ENCODE data around the gene ISG20L2.

The ISG20L2 gene

GRCh38 chr1:156689953-156690674, 38.5 kb downstream of the ISG20L2 start:
- no peak for DNase-seq (ENCODE audit: low read depth)

- peak; percentile 66 for DNase-seq (ENCODE audit: low read depth)
Measured at GRCh38 chr1:156689035-156689952, 39.3 kb downstream of the ISG20L2 start.

GRCh38 chr1:156684227-156684782, 44.3 kb downstream of the ISG20L2 start:
- no peak for DNase-seq (ENCODE audit: low read depth)

DNA sequence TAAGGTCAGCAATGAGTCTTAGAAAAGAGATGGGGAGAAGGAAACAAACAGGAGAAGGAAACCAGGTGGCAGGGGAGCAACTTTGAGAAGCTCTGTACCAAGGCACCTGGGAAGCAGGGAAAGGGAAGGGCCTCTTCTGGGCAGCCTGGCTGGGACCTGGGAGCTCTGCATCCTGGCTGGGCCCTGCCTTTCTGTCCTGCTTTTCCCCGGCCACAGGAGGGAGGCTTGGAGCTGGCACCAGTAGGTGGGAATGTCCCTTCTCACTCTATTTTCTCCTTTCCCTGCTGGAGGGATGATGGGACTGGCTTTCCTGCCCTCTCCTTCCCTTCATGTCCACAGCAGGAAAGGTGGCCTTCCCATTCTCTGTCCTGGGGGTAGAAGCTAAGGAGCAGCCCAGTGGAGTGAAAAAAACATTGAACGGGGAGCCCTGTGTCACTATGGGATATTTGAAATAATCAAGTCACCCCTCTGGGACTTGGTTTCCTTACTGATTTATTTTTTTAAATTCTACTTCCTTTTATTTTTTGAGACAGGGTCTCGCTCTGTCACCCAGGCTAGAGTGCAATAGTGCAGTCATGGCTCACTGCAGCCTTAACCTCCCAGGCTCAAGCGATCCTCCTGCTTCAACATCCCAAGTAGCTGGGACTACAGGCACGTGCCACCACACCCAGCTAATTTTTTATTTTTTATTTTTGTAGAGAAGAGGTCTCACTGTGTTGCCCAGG, 46.2 kb downstream of the ISG20L2 start:
- DNase-seq (ENCODE audit: low read depth): no peak

DNA sequence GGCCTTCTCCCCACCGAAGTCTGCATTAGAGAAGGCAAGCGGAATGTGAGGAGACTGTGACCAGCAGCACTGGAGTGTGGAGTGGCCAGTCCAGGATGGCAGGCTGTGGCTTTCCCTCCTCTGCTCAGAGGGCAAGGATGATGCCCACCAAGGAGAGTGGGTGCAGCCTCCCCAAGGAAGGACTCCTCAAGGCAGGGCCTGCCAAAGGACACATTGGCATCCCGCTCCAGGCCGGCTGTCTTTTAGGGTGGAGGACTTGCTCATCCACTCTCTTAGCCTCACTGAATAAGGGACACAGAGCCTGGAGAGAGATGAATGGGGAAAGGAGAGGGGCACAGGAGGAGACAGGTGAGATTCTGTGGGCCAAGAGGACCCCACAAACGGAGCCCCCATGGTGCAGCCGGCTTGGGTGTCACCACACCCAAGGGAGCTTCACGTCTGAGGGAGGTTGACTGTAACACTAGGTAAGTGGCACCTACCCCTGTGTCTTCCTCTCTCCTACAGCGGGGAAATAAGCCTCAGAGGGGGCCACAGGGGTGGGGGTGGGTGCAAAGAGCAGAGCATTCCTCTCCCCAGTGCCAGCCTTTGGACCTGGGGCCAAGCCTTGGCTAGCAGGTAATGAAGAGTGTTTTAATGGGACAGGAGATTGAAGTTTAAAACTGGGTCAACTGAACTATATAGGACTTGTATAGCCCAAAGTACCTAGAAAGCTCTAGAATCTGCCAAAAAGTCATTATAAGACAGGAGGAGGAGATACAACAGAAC, 47.2 kb downstream of the ISG20L2 start:
- no peak for DNase-seq (ENCODE audit: low read depth)

GRCh38 chr1:156680056-156680455, 48.5 kb downstream of the ISG20L2 start:
- DNase-seq (ENCODE audit: low read depth): no peak

DNA sequence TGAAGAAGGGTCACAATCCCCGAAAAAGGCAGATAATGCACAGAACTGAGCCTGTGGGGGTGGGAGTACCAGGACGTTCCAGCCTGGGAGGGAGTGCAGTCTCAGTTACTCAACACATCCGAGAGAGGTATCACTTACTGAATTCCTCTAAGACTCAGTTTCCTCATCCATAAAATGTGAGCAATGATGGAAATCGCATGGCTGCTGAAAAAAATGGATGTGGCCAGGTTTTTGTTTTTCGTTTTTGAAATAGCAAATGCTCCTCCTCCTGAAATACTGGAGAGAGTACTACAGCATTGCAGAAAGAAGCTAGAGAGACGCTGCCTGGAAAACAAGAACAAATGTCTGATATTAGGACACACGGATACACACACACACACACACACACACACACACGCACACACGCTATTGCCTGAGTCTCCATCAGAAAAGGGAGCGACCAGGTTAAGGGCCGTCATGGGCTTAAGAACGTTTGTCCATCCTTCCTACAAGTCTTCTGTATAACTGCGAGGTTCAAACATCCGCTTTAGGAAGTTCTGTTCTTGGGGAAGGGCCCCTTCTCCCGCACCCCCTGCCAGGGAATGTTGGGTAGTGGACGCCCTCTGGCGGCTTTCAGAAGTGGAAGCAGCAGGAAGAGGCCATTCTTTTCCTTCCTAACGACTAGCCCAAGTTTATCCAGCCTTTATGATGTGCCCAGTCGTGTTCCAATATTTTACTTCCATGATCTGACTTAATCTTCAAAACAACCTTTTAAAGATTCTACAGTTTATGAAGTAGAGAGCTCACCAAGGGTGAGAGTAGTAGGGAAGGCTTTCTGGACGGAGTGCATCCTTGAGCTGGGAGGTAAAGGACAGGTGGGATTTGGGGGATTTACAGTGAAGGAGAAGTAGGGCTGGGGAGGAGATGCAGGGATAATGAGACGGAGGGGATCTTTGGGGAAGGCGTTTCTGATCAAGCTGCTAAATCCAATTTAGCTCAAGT, 50.7 kb downstream of the ISG20L2 start:
- no peak for DNase-seq (ENCODE audit: low read depth)

DNA sequence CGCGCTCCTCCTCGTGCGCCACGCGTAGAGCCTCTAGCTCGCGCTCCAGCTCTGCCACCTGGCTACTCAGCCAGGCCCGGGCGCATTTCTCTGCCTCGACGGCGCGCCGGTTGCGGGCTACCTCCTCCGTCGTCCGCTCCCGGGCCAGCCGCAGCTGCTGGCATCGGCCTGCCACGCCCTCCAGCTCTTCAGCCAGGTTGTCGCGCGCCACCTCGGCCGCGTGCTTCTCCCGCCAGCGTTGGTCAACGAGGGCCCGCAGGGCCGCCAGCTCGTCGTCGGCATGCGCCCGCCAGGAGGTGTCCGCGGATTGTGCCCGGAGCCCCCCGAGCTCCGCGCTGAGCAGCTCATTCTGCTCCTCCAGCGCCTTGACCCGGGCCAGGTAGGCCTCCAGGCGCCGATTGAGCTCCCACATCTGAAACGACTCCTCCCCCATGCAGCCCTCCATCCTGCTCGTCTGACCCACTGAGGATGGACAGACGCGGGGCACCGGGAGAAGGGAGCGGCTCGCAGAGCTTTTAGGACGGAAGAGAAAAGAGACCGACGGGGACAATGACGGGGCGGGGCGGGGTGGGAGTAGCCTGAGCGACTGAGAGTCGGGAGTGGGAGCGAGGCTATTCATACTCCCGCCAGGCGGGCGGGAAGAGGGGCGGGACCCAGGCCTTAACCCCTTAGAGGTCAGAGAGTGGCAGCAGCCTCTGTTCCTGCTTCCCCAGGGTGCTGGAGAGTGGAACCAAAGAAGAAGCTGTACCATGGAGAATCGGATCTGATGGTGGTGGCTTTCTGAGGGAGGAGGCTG, 51.5 kb downstream of the ISG20L2 start, which contains the start of gene NES:
TSS of gene NES (minus strand) at position 588 of the 796 bp plus-strand sequence. CDS start at position 445, 143 bp downstream.
- no peak for DNase-seq (ENCODE audit: low read depth)

GRCh38 chr1:156676114-156676819, 52.3 kb downstream of the ISG20L2 start:
- DNase-seq (ENCODE audit: low read depth): no peak

GRCh38 chr1:156675210-156676113, 53.1 kb downstream of the ISG20L2 start:
- DNase-seq (ENCODE audit: low read depth): no peak

GRCh38 chr1:156673387-156674121, 55.0 kb downstream of the ISG20L2 start:
- no peak for DNase-seq (ENCODE audit: low read depth)
